ENCODE data around the gene DCP1B.
"Not testable (repeated sequence)": the region's sequence is repeated elsewhere in the genome, so short reads cannot be mapped to it uniquely, and the experiment has no call there.

Gene DCP1B

GRCh38 chr12:1966561-1967226 lies 37.6 kb downstream of the DCP1B start:
- peaks cover 7% of the 10 kb centered on the region for H3K36me3 Mint-ChIP-seq
- H3K27me3 Mint-ChIP-seq: no peaks in the 10 kb centered on the region
- no peaks in the 10 kb centered on the region for H3K9me3 Mint-ChIP-seq
- no peak overlapping the region for H3K4me3 Mint-ChIP-seq
- peaks cover 3% of the 10 kb centered on the region for H3K4me1 Mint-ChIP-seq
- H3K27ac Mint-ChIP-seq: no peak overlapping the region

- Mint-ChIP-seq H3K4me3 (no peak overlapping the region), H3K4me1 (peaks cover 4% of the 10 kb centered on the region), H3K36me3 (peaks cover 15% of the 10 kb centered on the region), H3K27me3 (no peaks in the 10 kb centered on the region), H3K9me3 (no peaks in the 10 kb centered on the region), H3K27ac (no peak overlapping the region)
These were observed 38.3 kb downstream of the DCP1B start for GRCh38 chr12:1965916-1966315.

- peaks cover 22% of the 10 kb centered on the region for H3K36me3 Mint-ChIP-seq
- peaks cover 4% of the 10 kb centered on the region for H3K4me1 Mint-ChIP-seq
- no peak overlapping the region for H3K4me3 Mint-ChIP-seq
- H3K9me3 Mint-ChIP-seq: no peaks in the 10 kb centered on the region
- no peak overlapping the region for H3K27ac Mint-ChIP-seq
- H3K27me3 Mint-ChIP-seq: no peaks in the 10 kb centered on the region
These were observed 41.9 kb downstream of the DCP1B start for GRCh38 chr12:1962051-1963020.

GRCh38 chr12:1956716-1957115 lies 47.5 kb downstream of the DCP1B start:
- Mint-ChIP-seq H3K4me3 (no peak overlapping the region), H3K36me3 (peaks cover 26% of the 10 kb centered on the region), H3K4me1 (peaks cover 1% of the 10 kb centered on the region), H3K27ac (no peak overlapping the region), H3K27me3 (no peaks in the 10 kb centered on the region), H3K9me3 (no peaks in the 10 kb centered on the region)

- Mint-ChIP-seq H3K27me3 (no peaks in the 10 kb centered on the region), H3K4me3 (no peak overlapping the region), H3K27ac (no peak overlapping the region), H3K36me3 (peaks cover 28% of the 10 kb centered on the region), H3K9me3 (no peaks in the 10 kb centered on the region), H3K4me1 (no peaks in the 10 kb centered on the region)
These were observed 54.3 kb downstream of the DCP1B start for GRCh38 chr12:1949771-1950470.

- H3K4me3 Mint-ChIP-seq: no peak overlapping the region
- no peaks in the 10 kb centered on the region for H3K4me1 Mint-ChIP-seq
- no peaks in the 10 kb centered on the region for H3K9me3 Mint-ChIP-seq
- H3K27ac Mint-ChIP-seq: no peak overlapping the region
- peaks cover 28% of the 10 kb centered on the region for H3K36me3 Mint-ChIP-seq
- H3K27me3 Mint-ChIP-seq: no peaks in the 10 kb centered on the region
These were observed 55.4 kb downstream of the DCP1B start for GRCh38 chr12:1948883-1949282.

- H3K27ac Mint-ChIP-seq: no peak overlapping the region
- peaks cover 20% of the 10 kb centered on the region for H3K36me3 Mint-ChIP-seq
- H3K27me3 Mint-ChIP-seq: no peaks in the 10 kb centered on the region
- H3K9me3 Mint-ChIP-seq: no peaks in the 10 kb centered on the region
- H3K4me1 Mint-ChIP-seq: no peaks in the 10 kb centered on the region
- H3K4me3 Mint-ChIP-seq: no peak overlapping the region
These were observed 57.2 kb downstream of the DCP1B start for GRCh38 chr12:1947081-1947480.

- H3K9me3 Mint-ChIP-seq: no peaks in the 10 kb centered on the region
- no peak overlapping the region for H3K27ac Mint-ChIP-seq
- H3K36me3 Mint-ChIP-seq: peaks cover 18% of the 10 kb centered on the region
- H3K27me3 Mint-ChIP-seq: no peaks in the 10 kb centered on the region
- H3K4me1 Mint-ChIP-seq: no peaks in the 10 kb centered on the region
- no peak overlapping the region for H3K4me3 Mint-ChIP-seq
These were observed 58.0 kb downstream of the DCP1B start for GRCh38 chr12:1946296-1946695.

GRCh38 chr12:1945502-1945901 lies 58.8 kb downstream of the DCP1B start:
- peaks cover 18% of the 10 kb centered on the region for H3K36me3 Mint-ChIP-seq
- not testable (repeated sequence) for H3K4me1 Mint-ChIP-seq, H3K27me3 Mint-ChIP-seq, H3K9me3 Mint-ChIP-seq, H3K27ac Mint-ChIP-seq, H3K4me3 Mint-ChIP-seq

- Mint-ChIP-seq H3K36me3 (peaks cover 1% of the 10 kb centered on the region), H3K4me3 (no peak overlapping the region), H3K27ac (no peak overlapping the region), H3K4me1 (peaks cover 5% of the 10 kb centered on the region), H3K9me3 (no peaks in the 10 kb centered on the region), H3K27me3 (no peaks in the 10 kb centered on the region)
These were observed 64.3 kb downstream of the DCP1B start for GRCh38 chr12:1939801-1940607.

GRCh38 chr12:1939331-1939730 lies 64.9 kb downstream of the DCP1B start:
- no peaks in the 10 kb centered on the region for H3K36me3 Mint-ChIP-seq
- no peaks in the 10 kb centered on the region for H3K27me3 Mint-ChIP-seq

GRCh38 chr12:1937481-1938224 lies 66.6 kb downstream of the DCP1B start:
- no peak overlapping the region for H3K4me3 Mint-ChIP-seq
- H3K4me1 Mint-ChIP-seq: peaks cover 5% of the 10 kb centered on the region
- H3K27me3 Mint-ChIP-seq: no peaks in the 10 kb centered on the region
- H3K36me3 Mint-ChIP-seq: no peaks in the 10 kb centered on the region
- no peak overlapping the region for H3K27ac Mint-ChIP-seq
- H3K9me3 Mint-ChIP-seq: no peaks in the 10 kb centered on the region

More at GRCh38 chr12:1939331-1939730, 64.9 kb downstream of the DCP1B start:
- H3K4me1 Mint-ChIP-seq: peaks cover 5% of the 10 kb centered on the region
- no peak overlapping the region for H3K27ac Mint-ChIP-seq
- no peaks in the 10 kb centered on the region for H3K9me3 Mint-ChIP-seq
- H3K4me3 Mint-ChIP-seq: no peak overlapping the region

GRCh38 chr12:1936406-1937320 lies 67.6 kb downstream of the DCP1B start:
- Mint-ChIP-seq H3K36me3 (no peaks in the 10 kb centered on the region), H3K27ac (no peak overlapping the region), H3K9me3 (no peaks in the 10 kb centered on the region), H3K27me3 (no peaks in the 10 kb centered on the region), H3K4me3 (no peak overlapping the region), H3K4me1 (peaks cover 5% of the 10 kb centered on the region)
